KOPT-K1 (cell line): Measurements from ENCODE around the gene EXOSC7.
"Not testable (repeated sequence)": the region's sequence is repeated elsewhere in the genome, so short reads cannot be mapped to it uniquely, and the experiment has no call there.

ENCODE experiments used
- H3K27ac ChIP-seq: fragments of 200-600 bp; sonication (generic); 2 replicates; pipeline ENCODE4 v1.5.1; 2016; ENCODE audit warnings: antibody characterized with exemption, mild to moderate bottlenecking, low read depth, low read length; ENCODE audit not compliant: poor library complexity, severe bottlenecking
- H3K36me3 ChIP-seq: fragments of 200-600 bp; sonication (generic); 2 replicates; pipeline ENCODE4 v1.5.1; 2017; ENCODE audit warnings: antibody characterized with exemption, mild to moderate bottlenecking, low read length, moderate library complexity; ENCODE audit not compliant: insufficient read depth
- H3K9me3 ChIP-seq: fragments of 200-600 bp; sonication (generic); 2 replicates; pipeline ENCODE4 v1.5.1; 2017; ENCODE audit warnings: antibody characterized with exemption, low read length, mild to moderate bottlenecking; ENCODE audit not compliant: insufficient read depth, poor library complexity, severe bottlenecking

EXOSC7 gene

GRCh38 chr3:45035441-45036301, 59.6 kb downstream of the EXOSC7 start:
- Histone ChIP-seq H3K36me3 (no peaks in the 10 kb centered on the region), H3K9me3 (no peaks in the 10 kb centered on the region), H3K27ac (peak overlapping the region; percentile 54)

- Histone ChIP-seq H3K36me3 (no peaks in the 10 kb centered on the region), H3K9me3 (no peaks in the 10 kb centered on the region), H3K27ac (no peak overlapping the region)
Observed at GRCh38 chr3:45037720-45038455, 61.8 kb downstream of the EXOSC7 start.

- Histone ChIP-seq H3K27ac (no peak overlapping the region), H3K36me3 (no peaks in the 10 kb centered on the region), H3K9me3 (no peaks in the 10 kb centered on the region)
Observed at GRCh38 chr3:45041666-45042065, 65.6 kb downstream of the EXOSC7 start.

GRCh38 chr3:45042162-45042561, 66.1 kb downstream of the EXOSC7 start:
- no peak overlapping the region for H3K27ac ChIP-seq
- H3K36me3 ChIP-seq = no peaks in the 10 kb centered on the region
- no peaks in the 10 kb centered on the region for H3K9me3 ChIP-seq

- no peaks in the 10 kb centered on the region for H3K36me3 ChIP-seq
- H3K27ac ChIP-seq = no peak overlapping the region
- H3K9me3 ChIP-seq = no peaks in the 10 kb centered on the region
Observed at GRCh38 chr3:45043728-45044299, 67.8 kb downstream of the EXOSC7 start.

GRCh38 chr3:45048244-45048643, 72.2 kb downstream of the EXOSC7 start:
- H3K9me3 ChIP-seq = no peaks in the 10 kb centered on the region
- H3K36me3 ChIP-seq = no peaks in the 10 kb centered on the region
- H3K27ac ChIP-seq = no peak overlapping the region

GRCh38 chr3:45049807-45050206, 73.8 kb downstream of the EXOSC7 start:
- H3K9me3 ChIP-seq = no peaks in the 10 kb centered on the region
- no peak overlapping the region for H3K27ac ChIP-seq
- no peaks in the 10 kb centered on the region for H3K36me3 ChIP-seq

GRCh38 chr3:45051685-45052084, 75.6 kb downstream of the EXOSC7 start:
- Histone ChIP-seq H3K36me3 (no peaks in the 10 kb centered on the region), H3K27ac (no peak overlapping the region), H3K9me3 (no peaks in the 10 kb centered on the region)

- H3K27ac ChIP-seq = not testable (repeated sequence)
Observed at GRCh38 chr3:45053805-45054195, 77.8 kb downstream of the EXOSC7 start.

GRCh38 chr3:45054196-45054857, 78.3 kb downstream of the EXOSC7 start:
- H3K9me3 ChIP-seq = no peaks in the 10 kb centered on the region
- H3K36me3 ChIP-seq = no peaks in the 10 kb centered on the region
- H3K27ac ChIP-seq = no peak overlapping the region

More at GRCh38 chr3:45053805-45054195, 77.8 kb downstream of the EXOSC7 start:
- H3K9me3 ChIP-seq, H3K36me3 ChIP-seq: not testable (repeated sequence)

- Histone ChIP-seq H3K36me3 (no peaks in the 10 kb centered on the region), H3K9me3 (no peaks in the 10 kb centered on the region), H3K27ac (no peak overlapping the region)
Observed at GRCh38 chr3:45055032-45055410, 79.0 kb downstream of the EXOSC7 start.

- Histone ChIP-seq H3K27ac (no peak overlapping the region), H3K9me3 (no peaks in the 10 kb centered on the region), H3K36me3 (no peaks in the 10 kb centered on the region)
Observed at GRCh38 chr3:45055411-45056143, 79.5 kb downstream of the EXOSC7 start.

GRCh38 chr3:45056608-45057301, 80.7 kb downstream of the EXOSC7 start:
- Histone ChIP-seq H3K36me3 (no peaks in the 10 kb centered on the region), H3K27ac (no peak overlapping the region), H3K9me3 (no peaks in the 10 kb centered on the region)

GRCh38 chr3:45057557-45057956, 81.5 kb downstream of the EXOSC7 start:
- Histone ChIP-seq H3K27ac (no peak overlapping the region), H3K36me3 (no peaks in the 10 kb centered on the region), H3K9me3 (no peaks in the 10 kb centered on the region)
